Posterior vena cava (tissue), 2 donors: ENCODE measurements around the gene CPN1. TPM values are rescaled to one million over a fixed set of nuclear protein-coding genes. Genes with fewer than 3 reads are reported as not detected.
"Not testable (repeated sequence)": the region's sequence is repeated elsewhere in the genome, so short reads cannot be mapped to it uniquely, and the experiment has no call there.

Experiments used
- DNase-seq: peaks from one replicate; pipeline ENCODE4 v3.0.0-alpha.2; 2020; ENCODE audit warnings: low spot score
- intact Hi-C, 2 donors: fragments of 100-400 bp; cut with DNase I; formaldehyde crosslinking; loops; one replicate each; pipeline versions ENCODE4 v1.14.1 to v1.14.2; 2022 to 2023
- total RNA-seq, 2 donors: library from RNA; stranded (reverse); fragmentation: NEBNext Ultra II Directional; extraction: Animal tissue kit (Norgen Biotek cat#: 25700); gene quantifications; one replicate each; pipeline ENCODE4 v1.2.1, GENCODE V29; 2021
- donor health status: DM: yes; HTN: yes; CAD: no.
- donor health status: DM: yes; HTN: yes; CAD: no.

CPN1 gene
- total RNA-seq, 2 donors from 2014 or later: not detected

- intact Hi-C loops: no loop called here
Measured at GRCh38 chr10:100036850-100037249, 44.8 kb downstream of the CPN1 start.

DNA sequence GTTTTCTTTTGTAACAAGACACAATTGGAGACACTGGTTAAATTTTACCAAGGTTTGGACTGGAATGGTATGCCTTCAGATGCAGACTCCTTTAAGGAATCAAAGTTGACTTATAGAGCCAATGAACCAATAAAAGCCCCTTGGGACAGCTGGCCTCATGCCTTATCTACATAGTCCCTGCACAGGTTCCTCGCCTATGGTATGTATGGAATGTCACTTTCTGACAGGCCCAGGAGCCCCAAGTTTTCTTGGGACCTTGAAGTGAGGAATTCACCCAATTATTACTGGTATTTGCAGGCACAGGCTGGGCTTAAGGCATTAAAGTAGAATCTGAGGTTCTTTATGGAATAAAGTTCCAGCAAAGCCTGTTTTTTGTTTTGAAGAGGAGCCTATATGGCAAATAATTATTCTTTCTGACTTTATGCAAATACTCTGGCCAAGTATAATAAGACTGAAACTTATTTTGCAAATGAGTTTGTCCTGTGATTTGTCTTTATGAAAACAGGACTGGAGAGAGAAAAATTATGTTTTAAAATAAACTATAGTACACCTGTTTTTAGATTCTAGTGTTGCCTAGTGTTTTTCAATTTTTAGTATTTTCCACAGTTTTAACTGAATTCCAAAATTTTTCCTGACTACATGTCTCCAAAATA is 47.8 kb downstream of the CPN1 start:
- intact Hi-C loops: no loop called here
- DNase-seq: no peak

More at GRCh38 chr10:100036850-100037249, 44.8 kb downstream of the CPN1 start:
- no peak for DNase-seq

DNA sequence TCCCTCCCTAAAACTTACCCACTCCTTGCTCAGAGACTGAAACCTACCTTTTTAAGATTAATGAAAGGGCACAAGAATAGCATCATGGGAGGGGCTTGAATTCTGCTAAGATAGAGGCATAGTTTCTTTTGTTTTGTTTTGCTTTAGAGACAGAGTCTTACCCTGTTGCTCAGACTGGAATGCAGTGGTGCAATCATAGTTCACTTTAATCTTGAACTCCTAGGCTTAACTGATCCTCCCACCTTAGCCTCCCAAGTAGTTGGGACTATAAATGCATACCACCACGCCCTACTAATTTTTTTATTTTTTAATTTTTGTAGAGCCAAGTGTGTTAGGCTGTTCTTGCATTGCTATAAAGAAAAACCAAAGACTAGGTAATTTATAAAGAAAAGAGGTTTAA is 54.3 kb downstream of the CPN1 start:
- intact Hi-C loops: no loop called here
- no peak for DNase-seq

- intact Hi-C loops: no loop called here
- DNase-seq: no peak
Measured at GRCh38 chr10:100025576-100025975, 56.1 kb downstream of the CPN1 start.

DNA sequence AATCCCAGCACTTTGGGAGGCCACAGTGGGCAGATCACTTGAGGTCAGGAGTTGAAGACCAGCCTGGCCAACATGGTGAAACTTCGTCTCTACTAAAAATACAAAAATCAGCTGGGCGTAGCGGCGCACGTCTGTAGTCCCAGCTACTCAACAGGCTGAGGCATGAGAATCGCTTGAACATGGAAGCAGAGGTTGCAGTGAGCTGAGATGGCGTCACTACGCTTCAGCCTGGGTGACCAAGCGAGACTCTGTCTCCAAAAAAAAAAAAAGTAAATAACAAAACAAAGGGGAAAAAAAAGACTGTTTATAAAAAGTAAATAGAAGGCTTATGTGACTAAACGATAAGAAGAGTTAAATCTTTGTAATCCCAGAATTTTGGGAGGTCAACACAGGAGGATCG is 56.9 kb downstream of the CPN1 start:
- intact Hi-C loops: no loop called here

DNA sequence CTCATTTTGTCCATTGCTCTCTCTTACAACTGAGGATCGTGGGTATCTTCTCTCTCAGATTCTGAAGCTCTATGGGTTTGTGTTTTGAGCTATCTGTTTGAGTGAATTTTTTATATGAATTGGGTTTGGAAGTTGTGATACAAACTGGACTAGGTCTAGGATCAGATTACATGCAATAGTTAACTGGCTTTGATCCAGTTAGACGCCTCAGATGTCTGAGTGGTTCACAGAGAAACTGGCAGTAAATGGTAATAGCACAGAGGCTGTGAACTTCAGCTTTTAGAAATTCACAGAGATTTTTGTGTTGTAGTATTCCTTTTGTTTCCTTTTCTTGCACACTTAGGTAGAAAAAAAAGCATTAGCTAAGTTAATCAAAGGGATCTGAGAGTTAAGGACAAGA is 59.3 kb downstream of the CPN1 start:
- intact Hi-C loops: no loop called here
- no peak for DNase-seq

More for the DNA sequence above, 56.9 kb downstream of the CPN1 start:
- DNase-seq: no peak

DNA sequence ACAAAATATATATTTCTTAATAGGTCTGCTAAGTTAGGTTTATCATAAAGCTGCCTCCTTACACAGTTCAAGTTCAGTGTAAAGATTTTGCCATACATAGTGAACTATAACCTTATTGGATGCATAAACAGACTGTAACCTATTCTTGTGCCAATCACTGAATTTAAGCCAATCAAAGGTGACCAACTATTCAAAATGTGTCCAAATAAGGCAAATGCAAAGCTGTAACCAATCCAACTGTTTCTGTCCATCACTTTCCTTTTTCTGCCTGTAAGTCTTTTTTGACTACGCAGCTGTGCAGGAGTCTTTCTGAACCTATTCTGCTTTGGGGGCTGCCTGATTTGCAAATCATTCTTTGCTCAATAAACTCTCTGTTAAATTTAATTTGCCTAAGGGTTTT is 60.3 kb downstream of the CPN1 start:
- DNase-seq: no peak
- intact Hi-C loops: no loop called here

GRCh38 chr10:100020886-100021253 is 60.8 kb downstream of the CPN1 start:
- intact Hi-C loops: no loop called here

DNA sequence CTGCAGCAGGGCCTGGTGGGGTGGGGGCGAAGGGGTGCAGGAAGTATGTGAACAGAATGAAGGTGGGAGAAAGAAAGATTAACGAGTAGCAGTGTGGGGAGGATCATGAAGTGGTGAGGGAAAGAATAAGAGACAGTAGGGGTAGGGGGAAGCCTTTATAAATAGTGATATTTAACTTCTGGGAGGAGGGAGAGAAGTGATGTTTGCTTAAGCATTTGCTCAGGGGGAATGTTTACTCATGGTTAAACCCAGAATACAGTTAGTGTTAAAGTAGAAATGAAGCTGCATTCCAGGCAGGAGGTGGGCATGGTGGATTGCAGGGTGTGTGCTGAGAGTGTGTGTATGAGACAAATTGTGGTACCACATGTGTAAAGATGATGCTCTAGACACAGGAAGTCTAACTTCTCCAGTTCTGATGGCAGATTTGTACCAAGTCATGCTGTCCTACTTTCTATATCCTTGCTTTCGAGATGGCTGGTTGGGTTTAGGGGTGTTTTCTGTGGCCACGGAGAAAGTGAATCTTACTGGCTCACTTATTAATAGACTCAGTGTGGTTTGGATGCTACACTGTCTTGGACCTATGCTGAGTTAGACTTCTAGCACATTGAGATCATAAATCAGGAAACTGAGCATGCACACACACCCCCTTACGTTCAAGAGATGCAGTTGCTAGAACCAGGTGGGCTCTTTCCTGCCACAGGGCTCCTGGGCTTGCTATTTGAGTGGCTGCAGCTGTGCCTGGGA is 61.4 kb downstream of the CPN1 start:
- intact Hi-C loops: no loop called here

More at GRCh38 chr10:100020886-100021253, 60.8 kb downstream of the CPN1 start:
- DNase-seq: no peak

DNA sequence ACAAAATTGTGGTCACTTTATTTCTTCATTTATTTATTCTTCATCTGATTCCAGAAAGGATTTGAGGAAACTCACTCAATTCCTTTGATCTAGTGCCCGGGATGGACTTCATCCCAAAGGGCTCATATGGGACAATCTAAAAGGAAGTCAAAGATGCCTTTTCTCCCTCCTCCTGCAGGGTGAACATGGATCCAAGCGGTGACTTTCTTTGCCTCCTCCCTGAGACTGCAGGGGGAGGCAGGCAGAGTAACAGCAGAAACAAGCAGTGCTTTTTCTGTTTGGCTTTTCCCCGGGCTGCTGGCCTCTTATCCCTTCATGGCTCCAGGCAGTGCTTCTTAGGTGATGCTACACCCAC is 61.9 kb downstream of the CPN1 start:
- intact Hi-C loops: loop anchor here in 1 of 2 donors (10.0 kb wide), 1 partner anchor 115 kb away; no protein-coding TSS in a partner anchor
- DNase-seq: no peak

More for the DNA sequence above, 61.4 kb downstream of the CPN1 start:
- no peak for DNase-seq

- intact Hi-C loops: loop anchor here in 1 of 2 donors (10.0 kb wide), 1 partner anchor 109 kb away; no protein-coding TSS in a partner anchor
- no peak for DNase-seq
Measured at GRCh38 chr10:100014071-100014762, 67.5 kb downstream of the CPN1 start.

DNA sequence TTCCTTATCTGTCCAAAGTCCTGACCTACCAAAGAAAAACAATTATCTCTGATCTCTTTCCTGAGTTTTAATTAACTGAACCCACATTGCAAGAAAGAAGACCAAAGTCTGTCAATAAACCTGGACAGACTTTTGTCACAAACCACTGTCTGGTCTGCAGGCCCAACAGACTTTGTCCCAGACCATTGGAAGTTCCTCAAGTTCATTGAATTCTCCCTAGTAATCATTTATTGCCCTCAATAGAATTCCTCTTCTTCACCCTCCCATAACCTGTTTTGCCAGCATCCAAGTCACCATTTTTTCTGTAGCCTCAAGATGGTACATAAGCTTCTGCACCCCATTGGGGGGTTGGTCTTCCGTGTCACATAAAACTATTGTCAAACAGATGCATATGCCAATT is 68.0 kb downstream of the CPN1 start:
- intact Hi-C loops: loop anchor here in 1 of 2 donors (10.0 kb wide), 1 partner anchor 109 kb away; no protein-coding TSS in a partner anchor
- DNase-seq: no peak

- intact Hi-C loops: loop anchor here in 1 of 2 donors (10.0 kb wide), 1 partner anchor 107 kb away; no protein-coding TSS in a partner anchor
Measured at GRCh38 chr10:100011906-100012305, 69.8 kb downstream of the CPN1 start.

DNA sequence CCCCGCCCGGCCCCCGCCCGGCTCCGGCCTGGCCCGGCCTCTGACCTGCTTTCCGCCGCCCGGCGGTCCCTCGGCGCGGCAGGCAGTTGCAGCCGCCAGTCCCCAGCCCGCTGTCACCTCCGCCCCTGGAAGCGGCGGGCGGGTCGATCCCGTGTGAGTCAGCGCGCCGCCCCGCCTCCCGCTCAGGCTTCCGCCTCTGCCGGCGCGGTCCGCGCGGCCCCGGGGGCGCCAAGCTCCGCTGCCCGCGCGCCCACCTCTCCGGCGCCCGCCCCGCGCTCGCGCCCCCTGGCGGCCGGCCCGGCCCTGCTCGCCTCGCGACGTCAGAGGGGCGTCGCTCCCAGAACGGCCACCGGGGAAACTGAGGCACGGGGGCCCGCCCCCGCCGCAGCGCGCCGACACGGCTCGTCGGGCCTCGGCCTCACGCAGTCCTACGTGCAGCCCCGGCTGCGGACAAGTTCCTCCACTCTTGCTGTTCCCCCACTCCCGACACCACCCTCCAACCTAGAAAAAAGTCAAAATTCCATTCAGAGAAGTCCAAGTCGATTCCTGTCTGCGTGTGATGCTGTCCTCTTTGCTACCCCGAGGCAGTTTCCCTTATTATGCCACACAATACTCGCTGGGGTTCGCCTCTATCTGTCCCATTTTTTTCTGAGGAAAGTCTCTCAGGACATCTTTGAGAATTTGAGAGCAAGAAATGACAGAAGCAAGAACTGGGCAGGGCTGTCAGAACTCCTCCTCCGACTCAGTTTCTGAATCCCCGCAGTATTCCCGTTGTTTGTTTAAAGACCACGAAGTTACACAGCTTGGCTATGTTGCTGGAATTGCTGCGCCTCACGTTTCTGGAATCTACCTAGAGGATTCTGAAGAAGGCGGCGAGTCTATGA is 71.6 kb downstream of the CPN1 start, which contains the start of gene DNMBP:
Gene DNMBP, minus strand, starts transcription at position 155 of the 884 bp plus-strand sequence. CDS start 37,823 bp downstream, outside the sequence.
- DNase-seq: peak; percentile 95
- intact Hi-C loops: loop anchor here in 1 of 2 donors (5.0 to 10.0 kb wide), 2 partner anchors 105 to 163 kb away; no protein-coding TSS in a partner anchor

More at GRCh38 chr10:100011906-100012305, 69.8 kb downstream of the CPN1 start:
- not testable (repeated sequence) for DNase-seq

GRCh38 chr10:100009283-100009792 is 72.3 kb downstream of the CPN1 start:
- intact Hi-C loops: loop anchor here in 1 of 2 donors (5.0 kb wide), 1 partner anchor 162 kb away; no protein-coding TSS in a partner anchor

DNA sequence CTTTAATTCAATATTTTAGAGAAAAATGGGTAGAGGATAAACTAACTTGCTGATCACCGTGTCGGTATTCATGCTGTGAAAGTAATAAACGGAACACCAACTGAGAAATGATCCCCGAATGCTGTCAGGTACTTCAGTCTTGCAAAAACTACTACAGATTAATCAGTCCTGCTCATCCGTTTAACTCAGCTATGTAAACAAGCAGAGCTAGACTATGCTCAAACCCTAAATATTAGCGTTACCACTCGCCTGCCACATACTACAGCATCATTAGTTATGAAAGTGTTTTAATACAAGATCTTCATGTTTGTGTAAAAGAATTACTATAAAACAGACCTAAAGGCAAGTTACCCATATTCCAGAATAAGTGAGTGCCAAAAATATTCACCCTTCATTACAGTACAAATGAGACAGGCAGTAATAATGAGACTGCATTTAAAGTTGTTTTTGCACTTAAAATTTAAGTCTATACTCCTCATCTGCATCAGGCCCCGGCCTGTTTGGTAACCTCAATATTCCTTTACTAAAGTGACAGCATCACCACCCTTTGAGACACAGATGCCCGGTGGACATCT is 72.9 kb downstream of the CPN1 start:
- intact Hi-C loops: loop anchor here in 1 of 2 donors (5.0 kb wide), 1 partner anchor 161 kb away; no protein-coding TSS in a partner anchor
- no peak for DNase-seq

More at GRCh38 chr10:100009283-100009792, 72.3 kb downstream of the CPN1 start:
- no peak for DNase-seq

GRCh38 chr10:100008142-100008522 is 73.5 kb downstream of the CPN1 start:
- intact Hi-C loops: loop anchor here in 1 of 2 donors (5.0 kb wide), 1 partner anchor 161 kb away; no protein-coding TSS in a partner anchor
- no peak for DNase-seq
